ENCODE data around the gene SLC9A9.

Gene SLC9A9

GRCh38 chr3:143840636-143841035 is 7.6 kb downstream of the SLC9A9 start:
- no peak for DNase-seq

- DNase-seq, result no peak
Observed at GRCh38 chr3:143839980-143840379, 8.3 kb downstream of the SLC9A9 start.

GRCh38 chr3:143837076-143837475 is 11.2 kb downstream of the SLC9A9 start:
- DNase-seq, result no peak

GRCh38 chr3:143835312-143835711 is 13.0 kb downstream of the SLC9A9 start:
- no peak for DNase-seq

GRCh38 chr3:143832433-143832832 is 15.8 kb downstream of the SLC9A9 start:
- no peak for DNase-seq

GRCh38 chr3:143831994-143832393 is 16.3 kb downstream of the SLC9A9 start:
- no peak for DNase-seq

GRCh38 chr3:143831208-143831607 is 17.1 kb downstream of the SLC9A9 start:
- no peak for DNase-seq

GRCh38 chr3:143830786-143831185 is 17.5 kb downstream of the SLC9A9 start:
- DNase-seq, result no peak

GRCh38 chr3:143830063-143830462 is 18.2 kb downstream of the SLC9A9 start:
- DNase-seq, result no peak

GRCh38 chr3:143827425-143827824 is 20.8 kb downstream of the SLC9A9 start:
- no peak for DNase-seq

- DNase-seq, result no peak
Observed at GRCh38 chr3:143826296-143826695, 22.0 kb downstream of the SLC9A9 start.

- no peak for DNase-seq
Observed at GRCh38 chr3:143825513-143825912, 22.8 kb downstream of the SLC9A9 start.

- DNase-seq, result no peak
Observed at GRCh38 chr3:143824735-143825385, 23.4 kb downstream of the SLC9A9 start.

- DNase-seq, result no peak
Observed at GRCh38 chr3:143822798-143823197, 25.5 kb downstream of the SLC9A9 start.

GRCh38 chr3:143822374-143822773 is 25.9 kb downstream of the SLC9A9 start:
- DNase-seq, result no peak

GRCh38 chr3:143821862-143822261 is 26.4 kb downstream of the SLC9A9 start:
- no peak for DNase-seq

- no peak for DNase-seq
Observed at GRCh38 chr3:143820466-143821221, 27.6 kb downstream of the SLC9A9 start.

- no peak for DNase-seq
Observed at GRCh38 chr3:143819890-143820289, 28.4 kb downstream of the SLC9A9 start.

GRCh38 chr3:143814443-143814889 is 33.8 kb downstream of the SLC9A9 start:
- no peak for DNase-seq

- no peak for DNase-seq
Observed at GRCh38 chr3:143812481-143812880, 35.8 kb downstream of the SLC9A9 start.

- DNase-seq, result no peak
Observed at GRCh38 chr3:143811602-143812001, 36.7 kb downstream of the SLC9A9 start.

GRCh38 chr3:143810953-143811265 is 37.4 kb downstream of the SLC9A9 start:
- no peak for DNase-seq

GRCh38 chr3:143810166-143810952 is 37.9 kb downstream of the SLC9A9 start:
- no peak for DNase-seq

- no peak for DNase-seq
Observed at GRCh38 chr3:143809121-143809621, 39.1 kb downstream of the SLC9A9 start.
